ENCODE results near the gene TPTE.
"Not testable (repeated sequence)": the region's sequence is repeated elsewhere in the genome, so short reads cannot be mapped to it uniquely, and the experiment has no call there.

DNA sequence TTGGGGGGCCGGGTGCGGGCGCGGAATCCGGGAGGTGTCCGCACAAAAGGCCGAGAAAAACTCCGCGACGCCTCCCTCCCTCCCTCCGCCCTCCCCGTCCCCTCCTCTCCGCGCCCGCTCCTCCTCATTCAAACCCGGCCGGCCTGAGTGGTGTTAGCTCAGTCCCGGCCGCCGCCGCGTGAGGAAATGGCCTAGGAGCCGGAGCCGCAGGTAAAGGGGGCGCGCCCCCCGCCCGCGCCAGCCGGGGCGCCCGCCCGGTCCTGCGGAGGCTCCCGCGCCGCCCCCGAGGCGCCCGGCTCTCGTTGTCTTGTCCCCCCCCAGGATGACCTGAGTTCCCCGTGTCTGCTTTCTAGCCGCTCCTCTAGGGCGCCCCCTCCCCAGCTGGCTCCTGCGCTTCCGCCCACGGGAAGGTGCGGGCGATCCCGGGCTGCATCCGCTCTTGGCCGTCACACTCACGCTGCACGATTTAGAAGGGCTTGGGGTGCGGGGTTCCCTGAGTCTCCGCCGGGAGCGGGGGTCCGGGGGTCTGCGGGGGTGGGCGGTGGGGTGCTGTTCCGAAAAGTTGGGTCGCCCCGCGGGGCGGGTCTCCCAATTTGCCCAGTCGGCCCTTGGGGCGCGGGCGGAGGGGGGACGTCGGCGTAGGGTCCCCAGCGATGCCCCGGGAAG lies 585 bp downstream of the TPTE start:
- TF ChIP-seq CTCF, POLR2A (IDR thresholded peaks at IDR 0.05): not testable (repeated sequence)

Data from body of pancreas (tissue), 4 donors.